Right cardiac atrium (tissue), 5 donors: ENCODE results near the gene DPP10. TPM values are rescaled to one million over a fixed set of nuclear protein-coding genes. Genes with fewer than 3 reads are reported as not detected.

Source experiments
- ATAC-seq, 2 donors: fragments of 200-7000 bp; cut with Tn5 transposase; one replicate each; pipeline versions ENCODE4 v1.8.0 to v1.9.1; 2020; ENCODE audit warnings: moderate library complexity in 2 of 2, mild to moderate bottlenecking in 1 of 2
- DNase-seq, 3 donors: peaks; one replicate each; pipeline ENCODE4 v3.0.0-alpha.2; 2020
- H3K27ac ChIP-seq: one replicate; pipeline ENCODE4 v1.5.1; 2013; ENCODE audit warnings: mild to moderate bottlenecking, low read length, control low read depth, moderate library complexity
- H3K27me3 ChIP-seq: one replicate; pipeline ENCODE4 v1.6.1; 2013; ENCODE audit not compliant: control insufficient read depth, insufficient read depth
- H3K4me1 ChIP-seq: one replicate; pipeline ENCODE4 v1.6.1; 2013; ENCODE audit warnings: low read length; ENCODE audit not compliant: control insufficient read depth, insufficient read depth
- H3K4me3 ChIP-seq: one replicate; pipeline ENCODE4 v1.5.1; 2013; ENCODE audit warnings: low read length, control low read depth
- H3K9me3 ChIP-seq: one replicate; pipeline ENCODE4 v1.6.1; 2013; ENCODE audit warnings: low read length; ENCODE audit not compliant: control insufficient read depth
- WGBS: extraction: QIAGEN DNeasy Blood & Tissue Kit; methylation state at CpG from one replicate; pipeline ENCODE4 v1.1.7; 2013; 5-methylcytosine and 5-hydroxymethylcytosine counted together
- intact Hi-C, 4 donors: fragments of 100-400 bp; cut with DNase I; formaldehyde crosslinking; loops; one replicate each; pipeline versions ENCODE4 v1.11.0 to v1.14.0; 2022 to 2023
- polyA plus RNA-seq: library from polyadenylated mRNA; stranded (reverse); fragments of 200-250 nt; gene quantifications from one replicate; pipeline ENCODE4 v1.2.3, GENCODE V29; 2013
- total RNA-seq, 4 donors: library from RNA; stranded (reverse); fragmentation: NEBNext Ultra II Directional; extraction: Animal tissue kit (Norgen Biotek cat#: 25700); gene quantifications; one replicate each; pipeline ENCODE4 v1.2.1, GENCODE V29; 2021
- donor health status: healthy with polysubstance abuse.
- donor health status: DM: no; HTN: yes; CAD: no.
- donor health status: DM: no; HTN: no; CAD: no.
- donor health status: DM: no; HTN: yes; CAD: no; lungs with severe emphysema.
- donor health status: DM: yes; HTN: yes; CAD: no.

The DPP10 gene
- total and polyA plus RNA-seq, 5 donors, result 0.05 to 0.74 (median 0.23) TPM; not detected in 2

- intact Hi-C loops, result no loop called here
- 71% methylated on average over 3 of the region's 3 CpGs for WGBS
Observed at GRCh38 chr2:114754907-114755563, 312.6 kb downstream of the DPP10 start.

GRCh38 chr2:114762376-114762775 lies 319.9 kb downstream of the DPP10 start:
- WGBS, result 16% methylated on average over 1 of the region's 1 CpG
- Histone ChIP-seq H3K27me3 (no peaks in the 10 kb centered on the region), H3K4me1 (peaks cover 1% of the 10 kb centered on the region), H3K4me3 (no peak overlapping the region), H3K27ac (peak overlapping the region; percentile 58), H3K9me3 (no peaks in the 10 kb centered on the region)
- DNase-seq (no peak), ATAC-seq (no peak)
- intact Hi-C loops, result no loop called here

More at GRCh38 chr2:114754907-114755563, 312.6 kb downstream of the DPP10 start:
- Histone ChIP-seq H3K9me3 (no peaks in the 10 kb centered on the region), H3K4me3 (no peak overlapping the region), H3K27me3 (no peaks in the 10 kb centered on the region), H3K4me1 (no peaks in the 10 kb centered on the region), H3K27ac (no peak overlapping the region)
- DNase-seq, result no peak
- ATAC-seq, result no peak

GRCh38 chr2:114762986-114763385 lies 320.5 kb downstream of the DPP10 start:
- H3K27ac ChIP-seq, result no peak overlapping the region
- peak; percentile 71 to 94 for ATAC-seq
- intact Hi-C loops, result no loop called here
- no peaks in the 10 kb centered on the region for H3K27me3 ChIP-seq
- H3K4me1 ChIP-seq, result peaks cover 1% of the 10 kb centered on the region
- DNase-seq, result peak in 2 of 3 donors; percentile 50 to 79
- WGBS, result 52% methylated on average over 6 of the region's 6 CpGs
- H3K4me3 ChIP-seq, result no peak overlapping the region
- H3K9me3 ChIP-seq, result no peaks in the 10 kb centered on the region

GRCh38 chr2:114769110-114769509 lies 326.7 kb downstream of the DPP10 start:
- Histone ChIP-seq H3K9me3 (no peaks in the 10 kb centered on the region), H3K27ac (no peak overlapping the region), H3K27me3 (no peaks in the 10 kb centered on the region), H3K4me3 (no peak overlapping the region), H3K4me1 (no peaks in the 10 kb centered on the region)
- ATAC-seq, result no peak
- no peak for DNase-seq
- WGBS, result 44% methylated on average over 4 of the region's 4 CpGs
- intact Hi-C loops, result no loop called here

- Histone ChIP-seq H3K4me3 (no peak overlapping the region), H3K4me1 (no peaks in the 10 kb centered on the region), H3K9me3 (no peaks in the 10 kb centered on the region), H3K27ac (no peak overlapping the region), H3K27me3 (no peaks in the 10 kb centered on the region)
- WGBS, result 82% methylated on average over 2 of the region's 2 CpGs
- DNase-seq, result no peak
- ATAC-seq, result no peak
- intact Hi-C loops, result no loop called here
Observed at GRCh38 chr2:114769991-114770390, 327.6 kb downstream of the DPP10 start.

- DNase-seq (no peak), ATAC-seq (no peak)
- 13% methylated on average over 1 of the region's 1 CpG for WGBS
- Histone ChIP-seq H3K27me3 (no peaks in the 10 kb centered on the region), H3K9me3 (no peaks in the 10 kb centered on the region), H3K4me1 (no peaks in the 10 kb centered on the region), H3K4me3 (no peak overlapping the region), H3K27ac (no peak overlapping the region)
- intact Hi-C loops, result no loop called here
Observed at GRCh38 chr2:114784046-114784445, 341.6 kb downstream of the DPP10 start.

GRCh38 chr2:114784890-114785583 lies 342.6 kb downstream of the DPP10 start:
- H3K27ac ChIP-seq, result no peak overlapping the region
- H3K9me3 ChIP-seq, result no peaks in the 10 kb centered on the region
- peak in 1 of 2 donors; percentile 68 for ATAC-seq
- no peaks in the 10 kb centered on the region for H3K4me1 ChIP-seq
- H3K27me3 ChIP-seq, result no peaks in the 10 kb centered on the region
- WGBS, result 33% methylated on average over 6 of the region's 6 CpGs
- intact Hi-C loops, result no loop called here
- no peak overlapping the region for H3K4me3 ChIP-seq
- peak in 1 of 3 donors; percentile 35 for DNase-seq

GRCh38 chr2:114786901-114787300 lies 344.5 kb downstream of the DPP10 start:
- intact Hi-C loops, result no loop called here
- no peak overlapping the region for H3K27ac ChIP-seq
- DNase-seq, result no peak
- H3K4me1 ChIP-seq, result no peaks in the 10 kb centered on the region
- no peak for ATAC-seq
- 82% methylated on average over 5 of the region's 5 CpGs for WGBS
- no peak overlapping the region for H3K4me3 ChIP-seq
- H3K27me3 ChIP-seq, result no peaks in the 10 kb centered on the region
- no peaks in the 10 kb centered on the region for H3K9me3 ChIP-seq

- H3K9me3 ChIP-seq, result no peaks in the 10 kb centered on the region
- no peak for ATAC-seq
- H3K27me3 ChIP-seq, result no peaks in the 10 kb centered on the region
- H3K4me3 ChIP-seq, result no peak overlapping the region
- no peaks in the 10 kb centered on the region for H3K4me1 ChIP-seq
- no peak overlapping the region for H3K27ac ChIP-seq
- no peak for DNase-seq
- intact Hi-C loops, result no loop called here
- WGBS, result 75% methylated on average over 3 of the region's 3 CpGs
Observed at GRCh38 chr2:114787486-114787885, 345.0 kb downstream of the DPP10 start.

- H3K9me3 ChIP-seq, result no peaks in the 10 kb centered on the region
- no peak overlapping the region for H3K4me3 ChIP-seq
- WGBS, result 72% methylated on average over 1 of the region's 1 CpG
- intact Hi-C loops, result no loop called here
- H3K27ac ChIP-seq, result no peak overlapping the region
- H3K4me1 ChIP-seq, result no peaks in the 10 kb centered on the region
- ATAC-seq, result no peak
- no peaks in the 10 kb centered on the region for H3K27me3 ChIP-seq
- no peak for DNase-seq
Observed at GRCh38 chr2:114789989-114790388, 347.5 kb downstream of the DPP10 start.

- no peaks in the 10 kb centered on the region for H3K9me3 ChIP-seq
- intact Hi-C loops, result no loop called here
- 83% methylated on average over 4 of the region's 4 CpGs for WGBS
- H3K4me1 ChIP-seq, result no peaks in the 10 kb centered on the region
- ATAC-seq (no peak), DNase-seq (no peak)
- H3K27me3 ChIP-seq, result no peaks in the 10 kb centered on the region
- no peak overlapping the region for H3K27ac ChIP-seq
- no peak overlapping the region for H3K4me3 ChIP-seq
Observed at GRCh38 chr2:114797540-114797939, 355.1 kb downstream of the DPP10 start.
